Body of pancreas (tissue), 4 donors: ENCODE measurements around the gene MEPE. TPM values are rescaled to one million over a fixed set of nuclear protein-coding genes. Genes with fewer than 3 reads are reported as not detected.
A peak's percentile ranks its signal among the peaks of the same experiment; 100 is the strongest.
"Not testable (repeated sequence)": the region's sequence is repeated elsewhere in the genome, so short reads cannot be mapped to it uniquely, and the experiment has no call there.

Experiments
- ATAC-seq: fragments of 150-250 bp; one replicate; pipeline ENCODE4 v1.9.1; 2016
- DNase-seq, 4 donors: peaks; one replicate each; pipeline ENCODE4 v3.0.0-alpha.2; 2019
- H3K27ac ChIP-seq, 4 donors: fragments of 200-600 bp; sonication (generic); 1 replicate in 3 of 4; 2 replicates in 1 of 4; pipeline versions ENCODE4 v1.5.1 to v1.6.1; 2016 to 2019; ENCODE audit warnings: mild to moderate bottlenecking in 1 of 4, mixed read lengths in 1 of 4, moderate library complexity in 1 of 4
- H3K27me3 ChIP-seq, 2 donors: fragments of 200-600 bp; sonication (generic); one replicate each; pipeline ENCODE4 v1.6.0; 2016; ENCODE audit warnings: mild to moderate bottlenecking in 1 of 2
- H3K36me3 ChIP-seq, 2 donors: fragments of 200-600 bp; sonication (generic); replicated peaks in 1 of 2; 2 replicates each; pipeline ENCODE4 v1.5.1; 2016; ENCODE audit warnings: low read depth in 2 of 2; ENCODE audit not compliant: insufficient read depth in 1 of 2
- H3K4me1 ChIP-seq: fragments of 200-600 bp; sonication (generic); one replicate; pipeline ENCODE4 v1.6.0; 2016
- H3K4me3 ChIP-seq, 2 donors: fragments of 200-600 bp; sonication (generic); 1 replicate in 1 of 2; 2 replicates in 1 of 2; pipeline ENCODE4 v1.5.1; 2016 to 2019
- H3K9me3 ChIP-seq, 3 donors: fragments of 200-600 bp; sonication (generic); 1 replicate in 2 of 3; 2 replicates in 1 of 3; pipeline ENCODE4 v1.5.1; 2016
- CTCF ChIP-seq, 7 experiments: fragments of 450-650 bp in 4 of 7; fragments of 200-600 bp in 3 of 7; sonication (generic) in 3 of 7; IDR thresholded peaks; one replicate each; pipeline ENCODE4 v1.5.1; 2016 to 2019; ENCODE audit warnings: antibody characterized with exemption in 7 of 7
- POLR2A ChIP-seq, 3 donors: fragments of 450-650 bp; IDR thresholded peaks; one replicate each; pipeline ENCODE4 v1.6.1; 2016; ENCODE audit warnings: antibody characterized with exemption in 3 of 3, mild to moderate bottlenecking in 2 of 3
- whole genome bisulfite sequencing, 2 donors: methylation state at CpG; one replicate each; pipeline ENCODE4 v1.1.5; 2017; 5-methylcytosine and 5-hydroxymethylcytosine counted together
- intact Hi-C: fragments of 100-400 bp; cut with DNase I; formaldehyde crosslinking; loops from one replicate; pipeline ENCODE4 v1.15.1; 2023
- total RNA-seq, 2 donors: library from RNA; depleted of rRNA; stranded (reverse); fragments of >200 nt; gene quantifications; one replicate each; pipeline ENCODE4 v1.1.0, GENCODE V29; 2016

The MEPE gene
- total RNA-seq, 2 donors from 2014 or later: not detected

- ATAC-seq (no peak), DNase-seq (no peak)
- TF ChIP-seq POLR2A (IDR thresholded peaks at IDR 0.05) (no peak), CTCF (IDR thresholded peaks at IDR 0.05) (no peak)
- H3K4me3 ChIP-seq: no peak overlapping the region
- H3K27ac ChIP-seq: no peak overlapping the region
- no peaks in the 10 kb centered on the region for H3K9me3 ChIP-seq
- H3K36me3 ChIP-seq: no peaks in the 10 kb centered on the region
- H3K4me1 ChIP-seq: peaks cover 6% of the 10 kb centered on the region
- WGBS, 2 donors: 81 to 88% methylated on average over 1 of the region's 1 CpG
- intact Hi-C loops: no loop called here
- H3K27me3 ChIP-seq: no peaks in the 10 kb centered on the region
Measured at GRCh38 chr4:87881115-87881514, 48.3 kb downstream of the MEPE start.

- no peaks in the 10 kb centered on the region for H3K9me3 ChIP-seq
- TF ChIP-seq POLR2A (IDR thresholded peaks at IDR 0.05): no peak
- TF ChIP-seq CTCF (IDR thresholded peaks at IDR 0.05): no peak
- no peak overlapping the region for H3K27ac ChIP-seq
- no peaks in the 10 kb centered on the region for H3K36me3 ChIP-seq
- 43 to 72% methylated on average over 1 of the region's 1 CpG for WGBS, 2 donors
- no peak overlapping the region for H3K4me3 ChIP-seq
- intact Hi-C loops: no loop called here
- no peaks in the 10 kb centered on the region for H3K27me3 ChIP-seq
- ATAC-seq: no peak
- DNase-seq: no peak
- peaks cover 6% of the 10 kb centered on the region for H3K4me1 ChIP-seq
Measured at GRCh38 chr4:87882321-87882720, 49.6 kb downstream of the MEPE start.

GRCh38 chr4:87882861-87883260, 50.1 kb downstream of the MEPE start:
- H3K4me1 ChIP-seq: peaks cover 6% of the 10 kb centered on the region
- DNase-seq (no peak), ATAC-seq (no peak)
- no peak overlapping the region for H3K4me3 ChIP-seq
- TF ChIP-seq POLR2A (IDR thresholded peaks at IDR 0.05) (no peak), CTCF (IDR thresholded peaks at IDR 0.05) (no peak)
- H3K27ac ChIP-seq: no peak overlapping the region
- no peaks in the 10 kb centered on the region for H3K9me3 ChIP-seq
- WGBS, 2 donors: 46 to 65% methylated on average over 2 of the region's 2 CpGs
- H3K27me3 ChIP-seq: no peaks in the 10 kb centered on the region
- H3K36me3 ChIP-seq: no peaks in the 10 kb centered on the region
- intact Hi-C loops: no loop called here

- no peak overlapping the region for H3K4me3 ChIP-seq
- H3K36me3 ChIP-seq: no peaks in the 10 kb centered on the region
- H3K27me3 ChIP-seq: no peaks in the 10 kb centered on the region
- peak overlapping the region in 2 of 4 donors; percentile 9 to 63 for H3K27ac ChIP-seq
- H3K4me1 ChIP-seq: peaks cover 6% of the 10 kb centered on the region
- ATAC-seq (no peak), DNase-seq (no peak)
- whole genome bisulfite sequencing, 2 donors: 10 to 13% methylated on average over 9 of the region's 9 CpGs
- peaks cover 0 to 11% (median 0%) of the 10 kb centered on the region in 3 donors for H3K9me3 ChIP-seq
- intact Hi-C loops: no loop called here
- no peak for TF ChIP-seq POLR2A (IDR thresholded peaks at IDR 0.05)
- TF ChIP-seq CTCF (IDR thresholded peaks at IDR 0.05): no peak
Measured at GRCh38 chr4:87884976-87885549, 52.3 kb downstream of the MEPE start.

GRCh38 chr4:87886083-87886482, 53.3 kb downstream of the MEPE start:
- WGBS, 2 donors: 78 to 80% methylated on average over 6 of the region's 6 CpGs
- H3K4me3 ChIP-seq: no peak overlapping the region
- H3K9me3 ChIP-seq: peaks cover 0 to 11% (median 0%) of the 10 kb centered on the region in 3 donors
- peaks cover 6% of the 10 kb centered on the region for H3K4me1 ChIP-seq
- H3K27ac ChIP-seq: no peak overlapping the region
- intact Hi-C loops: no loop called here
- no peaks in the 10 kb centered on the region for H3K36me3 ChIP-seq
- DNase-seq (no peak), ATAC-seq (no peak)
- TF ChIP-seq CTCF (IDR thresholded peaks at IDR 0.05): no peak
- no peak for TF ChIP-seq POLR2A (IDR thresholded peaks at IDR 0.05)
- H3K27me3 ChIP-seq: no peaks in the 10 kb centered on the region

- peaks cover 0 to 11% (median 0%) of the 10 kb centered on the region in 3 donors for H3K9me3 ChIP-seq
- H3K36me3 ChIP-seq, H3K4me1 ChIP-seq, H3K27me3 ChIP-seq, H3K4me3 ChIP-seq, DNase-seq, H3K27ac ChIP-seq, ATAC-seq, intact Hi-C loops: not testable (repeated sequence)
Measured at GRCh38 chr4:87890753-87891152, 58.0 kb downstream of the MEPE start.
